HG03439 (cell line): ENCODE measurements around the gene PARD3.

Experiments used
- ATAC-seq: cut with Tn5 transposase; IDR thresholded peaks from one replicate; pipeline ENCODE4 v1.9.1; 2021; ENCODE audit warnings: mild to moderate bottlenecking, moderate library complexity; ENCODE audit not compliant: unreplicated experiment

The PARD3 gene

GRCh38 chr10:34593374-34593890 is 221.7 kb downstream of the PARD3 start:
- ATAC-seq: no peak

GRCh38 chr10:34590793-34591192 is 224.3 kb downstream of the PARD3 start:
- no peak for ATAC-seq

GRCh38 chr10:34589275-34589674 is 225.8 kb downstream of the PARD3 start:
- ATAC-seq: no peak

DNA sequence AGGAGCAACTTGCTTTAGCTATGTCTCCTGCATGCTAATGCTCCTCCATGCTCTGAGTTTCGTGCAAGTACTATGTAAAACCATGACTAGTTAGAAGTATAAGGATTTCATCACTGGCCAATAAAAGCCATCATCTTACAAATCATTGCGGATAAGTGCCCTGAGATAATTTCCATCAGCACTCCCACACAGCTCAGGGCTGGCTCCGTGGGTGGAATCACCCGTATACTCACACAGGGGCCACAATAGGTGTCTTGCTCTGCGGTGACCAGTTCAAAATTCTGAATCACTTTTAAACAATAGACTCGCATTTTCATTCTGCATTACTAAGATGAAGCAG is 227.4 kb downstream of the PARD3 start:
- no peak for ATAC-seq

DNA sequence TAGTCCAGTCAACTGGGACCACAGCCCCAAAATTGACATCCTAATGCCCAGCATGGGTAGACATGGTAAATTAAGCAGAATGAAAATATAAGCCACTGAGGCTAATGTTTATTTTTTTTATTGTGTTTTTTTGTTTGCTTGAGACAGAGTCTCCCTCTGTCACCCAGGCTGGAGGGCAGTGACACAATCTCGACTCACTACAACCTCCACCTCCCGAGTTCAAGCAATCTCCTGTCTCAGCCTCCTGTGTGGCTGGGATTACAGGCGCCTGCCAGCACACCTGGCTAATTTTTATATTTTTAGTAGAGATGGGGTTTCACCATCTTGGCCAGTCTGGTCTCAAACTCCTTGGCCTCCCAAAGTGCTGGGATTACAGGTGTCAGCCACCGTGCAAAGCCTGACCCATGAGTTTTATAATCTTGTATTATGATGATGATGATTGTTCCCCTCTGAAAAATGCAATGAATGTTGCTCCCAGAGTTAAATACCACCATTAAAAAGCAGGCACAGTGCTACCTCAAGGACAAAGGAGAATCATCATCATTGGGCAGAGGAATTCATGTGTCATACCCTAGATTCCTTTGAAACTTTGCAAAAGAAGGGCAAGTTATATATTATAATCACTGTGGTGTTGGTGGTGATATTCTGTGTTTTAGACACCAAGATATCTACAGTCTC is 228.0 kb downstream of the PARD3 start:
- ATAC-seq: no peak

- no peak for ATAC-seq
These were observed 229.5 kb downstream of the PARD3 start for GRCh38 chr10:34585422-34586112.

DNA sequence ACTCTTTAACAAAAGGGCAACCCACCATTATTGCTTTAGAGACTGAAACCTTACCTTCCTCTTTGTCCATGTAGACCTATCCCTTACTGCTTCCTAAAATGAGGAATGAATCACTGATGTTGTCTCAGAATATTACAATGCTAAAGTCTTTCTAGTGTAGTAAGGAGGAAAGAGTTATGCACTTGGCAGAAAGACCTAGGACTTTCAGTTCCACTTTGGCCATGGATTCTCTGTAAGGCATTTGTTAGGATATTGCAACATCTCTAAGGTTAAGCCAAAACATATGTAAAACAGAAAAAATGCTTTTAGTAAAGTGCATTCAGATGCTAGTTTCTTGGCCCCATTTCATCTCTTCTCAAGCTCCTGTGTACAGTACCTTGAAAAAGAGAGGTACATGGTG is 230.9 kb downstream of the PARD3 start:
- no peak for ATAC-seq

- ATAC-seq: no peak
These were observed 233.1 kb downstream of the PARD3 start for GRCh38 chr10:34581801-34582532.

- no peak for ATAC-seq
These were observed 234.5 kb downstream of the PARD3 start for GRCh38 chr10:34580643-34581042.

DNA sequence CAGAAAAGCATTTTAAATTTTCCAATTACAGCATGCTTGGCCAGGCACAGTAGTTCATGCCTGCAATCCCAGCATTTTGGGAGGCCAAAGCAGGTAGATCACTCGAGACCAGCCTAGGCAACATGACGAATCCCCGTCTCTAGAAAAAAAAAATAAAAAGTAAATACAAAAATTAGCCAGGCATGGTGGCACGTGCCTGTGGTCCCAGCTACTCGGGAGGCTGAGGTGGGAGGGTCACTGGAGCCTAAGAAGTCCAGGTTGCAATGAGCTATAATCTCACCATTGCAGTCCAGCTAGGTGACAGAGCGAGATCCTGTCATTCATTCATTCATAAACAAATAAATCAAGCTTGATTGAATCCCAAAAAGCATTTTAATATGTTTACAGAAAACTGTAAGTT is 234.9 kb downstream of the PARD3 start:
- no peak for ATAC-seq

- no peak for ATAC-seq
These were observed 236.6 kb downstream of the PARD3 start for GRCh38 chr10:34578468-34578867.

- no peak for ATAC-seq
These were observed 238.3 kb downstream of the PARD3 start for GRCh38 chr10:34576797-34577196.

DNA sequence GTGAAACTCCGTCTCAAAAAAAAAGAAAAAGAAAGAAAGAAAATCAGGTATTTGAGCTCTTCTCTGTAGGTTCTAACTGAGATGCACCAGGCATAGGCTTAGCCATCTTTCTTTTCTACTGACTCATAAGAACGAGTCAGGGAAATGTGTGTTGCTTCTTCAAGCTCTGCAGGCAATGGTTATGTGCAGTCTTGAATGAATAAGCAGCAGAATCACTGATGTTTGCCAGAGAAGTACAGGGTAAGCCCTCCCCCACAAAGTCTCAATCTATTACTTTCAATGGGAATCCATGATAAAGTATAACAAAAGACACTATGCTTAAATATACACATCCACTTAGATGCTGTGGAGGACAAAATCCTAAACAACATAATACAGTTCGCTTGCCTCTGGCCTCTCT is 239.2 kb downstream of the PARD3 start:
- no peak for ATAC-seq

DNA sequence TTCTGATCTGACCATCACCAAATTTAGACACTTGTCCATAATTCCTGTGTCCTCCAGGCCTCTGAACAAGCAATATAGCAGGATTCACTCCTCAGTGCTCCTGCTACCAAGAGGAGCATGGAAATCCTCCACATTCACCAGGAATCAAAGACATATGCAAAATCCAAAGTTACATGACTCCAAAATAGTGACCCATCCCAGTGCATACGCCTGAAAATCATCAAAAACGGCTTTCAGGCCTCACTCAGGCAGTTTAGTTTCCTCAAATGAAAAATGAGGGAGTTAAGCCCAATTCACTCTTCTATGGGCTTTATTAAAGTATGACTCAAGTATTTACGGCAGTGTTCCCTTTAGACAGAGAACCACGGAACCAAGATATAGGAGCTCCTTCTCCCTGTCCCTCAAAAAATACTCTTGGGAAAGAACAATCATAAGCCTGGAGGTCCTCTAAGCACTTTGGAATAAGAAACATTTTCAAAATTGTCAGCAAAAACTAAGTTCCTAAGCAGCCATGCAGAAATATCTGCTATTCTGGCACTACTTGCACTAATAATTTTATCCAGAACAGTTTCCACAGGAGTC is 240.7 kb downstream of the PARD3 start:
- no peak for ATAC-seq

DNA sequence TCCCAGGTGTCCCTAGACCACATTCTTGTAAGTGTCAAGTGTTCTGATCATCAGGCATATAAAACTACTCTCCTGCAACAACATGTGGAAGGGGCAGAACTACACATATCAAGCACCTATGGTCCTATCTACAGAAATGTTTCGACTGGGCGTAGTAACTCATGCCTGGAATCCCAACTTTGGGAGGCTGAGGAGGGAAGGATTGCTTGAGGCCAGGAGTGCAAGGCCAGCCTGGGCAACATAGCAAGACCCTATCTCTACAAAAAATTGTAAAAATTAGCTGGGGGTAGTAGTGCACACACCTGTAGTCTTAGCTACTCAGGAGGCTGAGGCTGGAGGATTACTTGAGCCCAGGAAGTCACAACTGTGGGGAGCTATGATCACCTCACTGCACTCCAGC is 244.2 kb downstream of the PARD3 start:
- no peak for ATAC-seq

DNA sequence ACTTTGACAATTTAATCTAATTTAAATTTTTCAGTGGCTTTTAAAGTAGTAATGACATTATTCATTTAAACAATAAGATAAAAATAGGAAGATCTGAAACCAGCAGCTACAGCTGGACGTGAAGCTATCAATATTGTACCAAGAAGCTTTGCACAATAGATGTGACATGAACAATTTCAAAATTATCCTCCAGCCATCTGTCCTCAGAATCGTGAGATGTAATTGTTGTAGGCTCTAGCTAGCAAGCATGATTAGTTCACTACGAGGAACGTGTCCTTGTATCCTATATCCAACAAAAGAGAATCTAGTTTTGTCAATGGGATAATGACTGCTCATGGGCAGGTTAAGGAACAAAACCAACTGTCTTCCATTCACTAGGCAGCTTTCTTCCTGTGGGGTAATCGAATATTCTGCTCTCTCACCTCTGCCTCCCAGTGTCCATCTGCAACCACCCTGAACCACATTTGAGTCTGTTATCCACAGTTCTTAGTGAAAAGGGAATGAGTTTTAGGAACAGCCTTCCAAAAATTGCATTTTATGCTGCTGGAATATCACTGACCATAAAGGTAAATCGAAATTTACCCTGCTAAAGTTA is 247.3 kb downstream of the PARD3 start:
- no peak for ATAC-seq

- ATAC-seq: no peak
These were observed 249.2 kb downstream of the PARD3 start for GRCh38 chr10:34565934-34566333.

- no peak for ATAC-seq
These were observed 257.0 kb downstream of the PARD3 start for GRCh38 chr10:34558093-34558583.

- no peak for ATAC-seq
These were observed 257.9 kb downstream of the PARD3 start for GRCh38 chr10:34557173-34557572.

DNA sequence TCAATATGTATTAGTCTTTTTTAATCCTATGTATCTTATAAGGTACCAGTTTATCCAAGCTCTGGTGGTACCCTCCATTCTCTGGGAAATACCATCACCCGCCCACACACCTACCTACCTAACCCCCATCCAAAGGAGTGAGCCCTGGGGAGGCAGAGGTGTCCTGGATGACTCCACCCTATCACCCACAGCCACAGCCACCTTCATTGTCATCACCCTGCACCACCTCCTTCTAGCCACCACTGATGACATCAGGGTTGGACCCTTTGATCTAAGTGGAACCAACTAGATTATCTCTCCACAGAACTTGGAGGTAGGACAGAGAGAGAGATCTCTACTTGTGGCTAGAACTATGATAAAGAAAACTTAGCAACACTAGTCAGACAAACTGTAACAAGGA is 259.4 kb downstream of the PARD3 start:
- no peak for ATAC-seq

GRCh38 chr10:34553747-34554146 is 261.3 kb downstream of the PARD3 start:
- ATAC-seq: no peak
